HG02759 (cell line): Measurements from ENCODE around the gene PCDHGB4.
"Not testable (repeated sequence)": the region's sequence is repeated elsewhere in the genome, so short reads cannot be mapped to it uniquely, and the experiment has no call there.

Source experiments
- ATAC-seq: cut with Tn5 transposase; IDR thresholded peaks from one replicate; pipeline ENCODE4 v1.9.1; 2021; ENCODE audit warnings: mild to moderate bottlenecking, moderate library complexity; ENCODE audit not compliant: unreplicated experiment

The PCDHGB4 gene

GRCh38 chr5:141387557-141388311 is at the start of gene PCDHGB4:
Gene PCDHGB4, plus strand, starts transcription at chr5:141387698. Its CDS starts 187 bp downstream, at chr5:141387885.
- ATAC-seq = peak; percentile 70

GRCh38 chr5:141338538-141339306 is 48.8 kb upstream of the PCDHGB4 start, which contains the start of gene PCDHGA2:
Gene PCDHGA2, plus strand, starts transcription at chr5:141338760.
- peak; percentile 72 for ATAC-seq

GRCh38 chr5:141340781-141341354 is 46.6 kb upstream of the PCDHGB4 start:
- ATAC-seq = not testable (repeated sequence)

- no peak for ATAC-seq
These were observed 44.7 kb upstream of the PCDHGB4 start for GRCh38 chr5:141342773-141343172.

- ATAC-seq = no peak
These were observed 44.1 kb upstream of the PCDHGB4 start, which contains the start of gene PCDHGA3 for GRCh38 chr5:141343242-141343952. Gene PCDHGA3, plus strand, starts transcription at chr5:141343829. Its CDS starts 205 bp downstream, at chr5:141344034.

GRCh38 chr5:141343953-141344463 is 43.5 kb upstream of the PCDHGB4 start:
- no peak for ATAC-seq

GRCh38 chr5:141345327-141345726 is 42.2 kb upstream of the PCDHGB4 start:
- ATAC-seq = no peak

- not testable (repeated sequence) for ATAC-seq
These were observed 41.5 kb upstream of the PCDHGB4 start for GRCh38 chr5:141346017-141346416.

- ATAC-seq = no peak
These were observed 37.4 kb upstream of the PCDHGB4 start, which contains the start of gene PCDHGB1 for GRCh38 chr5:141349917-141350619. Gene PCDHGB1, plus strand, starts transcription at chr5:141350099. Its CDS starts 162 bp downstream, at chr5:141350261.

- no peak for ATAC-seq
These were observed 35.9 kb upstream of the PCDHGB4 start for GRCh38 chr5:141351591-141351990.

- ATAC-seq = no peak
These were observed 32.5 kb upstream of the PCDHGB4 start, which contains the start of gene PCDHGA4 for GRCh38 chr5:141354900-141355469. Gene PCDHGA4, plus strand, starts transcription at chr5:141355021. Its CDS starts 87 bp downstream, at chr5:141355108.

GRCh38 chr5:141355641-141356040 is 31.9 kb upstream of the PCDHGB4 start:
- no peak for ATAC-seq

GRCh38 chr5:141356133-141356532 is 31.4 kb upstream of the PCDHGB4 start:
- no peak for ATAC-seq

GRCh38 chr5:141356950-141357349 is 30.5 kb upstream of the PCDHGB4 start:
- ATAC-seq = no peak

GRCh38 chr5:141359790-141360426 is 27.6 kb upstream of the PCDHGB4 start, which contains the start of gene PCDHGB2:
Gene PCDHGB2, plus strand, starts transcription at chr5:141359994. Its CDS starts 142 bp downstream, at chr5:141360136.
- peak; percentile 78 for ATAC-seq

GRCh38 chr5:141360685-141361084 is 26.8 kb upstream of the PCDHGB4 start:
- no peak for ATAC-seq

- ATAC-seq = no peak
These were observed 24.8 kb upstream of the PCDHGB4 start for GRCh38 chr5:141362719-141363118.

GRCh38 chr5:141363952-141364660 is 23.4 kb upstream of the PCDHGB4 start, which contains the start of gene PCDHGA5:
Gene PCDHGA5, plus strand, starts transcription at chr5:141364162. Its CDS starts 169 bp downstream, at chr5:141364331.
- ATAC-seq = no peak
